Glutamatergic neuron (in vitro differentiated cells): ENCODE data around the gene CCDC74B. TPM values are rescaled to one million over a fixed set of nuclear protein-coding genes. Genes with fewer than 3 reads are reported as not detected.
A peak's percentile ranks its signal among the peaks of the same experiment; 100 is the strongest.
"Not testable (repeated sequence)": the region's sequence is repeated elsewhere in the genome, so short reads cannot be mapped to it uniquely, and the experiment has no call there.

Source experiments
- DNase-seq: peaks from one replicate; pipeline ENCODE4 v3.0.0; 2022
- H3K27ac Mint-ChIP-seq: one replicate; pipeline ENCODE4 v1.8.0; 2020; ENCODE audit warnings: mild to moderate bottlenecking, mixed read lengths, inconsistent platforms; ENCODE audit not compliant: unreplicated experiment
- H3K27me3 Mint-ChIP-seq: one replicate; pipeline ENCODE4 v1.8.0; 2020; ENCODE audit warnings: mild to moderate bottlenecking, moderate library complexity, mixed read lengths, inconsistent platforms; ENCODE audit not compliant: unreplicated experiment
- H3K36me3 Mint-ChIP-seq: one replicate; pipeline ENCODE4 v1.8.0; 2020; ENCODE audit warnings: mild to moderate bottlenecking, mixed read lengths, inconsistent platforms; ENCODE audit not compliant: unreplicated experiment
- H3K4me1 Mint-ChIP-seq: one replicate; pipeline ENCODE4 v1.8.0; 2020; ENCODE audit warnings: mild to moderate bottlenecking, low read depth, mixed read lengths, inconsistent platforms; ENCODE audit not compliant: unreplicated experiment
- H3K4me3 Mint-ChIP-seq: one replicate; pipeline ENCODE4 v1.8.0; 2020; ENCODE audit warnings: mild to moderate bottlenecking, mixed read lengths, inconsistent platforms; ENCODE audit not compliant: unreplicated experiment
- H3K9me3 Mint-ChIP-seq: one replicate; pipeline ENCODE4 v1.8.0; 2020; ENCODE audit warnings: mild to moderate bottlenecking, moderate library complexity, mixed read lengths, inconsistent platforms; ENCODE audit not compliant: unreplicated experiment
- CTCF ChIP-seq: fragments of 200-600 bp; sonication (generic); IDR thresholded peaks from one replicate; pipeline ENCODE4 v1.5.0; 2021; ENCODE audit not compliant: partially characterized antibody, unreplicated experiment
- total RNA-seq: library from RNA; stranded (reverse); fragmentation: NEBNext Ultra II Directional; extraction: Animal tissue kit (Norgen Biotek cat#: 25700); gene quantifications from one replicate; pipeline ENCODE4 v1.2.1, GENCODE V29; 2021; ENCODE audit not compliant: unreplicated experiment

CCDC74B gene
- total RNA-seq, 1 donor from 2014 or later = 0.29 TPM

DNA sequence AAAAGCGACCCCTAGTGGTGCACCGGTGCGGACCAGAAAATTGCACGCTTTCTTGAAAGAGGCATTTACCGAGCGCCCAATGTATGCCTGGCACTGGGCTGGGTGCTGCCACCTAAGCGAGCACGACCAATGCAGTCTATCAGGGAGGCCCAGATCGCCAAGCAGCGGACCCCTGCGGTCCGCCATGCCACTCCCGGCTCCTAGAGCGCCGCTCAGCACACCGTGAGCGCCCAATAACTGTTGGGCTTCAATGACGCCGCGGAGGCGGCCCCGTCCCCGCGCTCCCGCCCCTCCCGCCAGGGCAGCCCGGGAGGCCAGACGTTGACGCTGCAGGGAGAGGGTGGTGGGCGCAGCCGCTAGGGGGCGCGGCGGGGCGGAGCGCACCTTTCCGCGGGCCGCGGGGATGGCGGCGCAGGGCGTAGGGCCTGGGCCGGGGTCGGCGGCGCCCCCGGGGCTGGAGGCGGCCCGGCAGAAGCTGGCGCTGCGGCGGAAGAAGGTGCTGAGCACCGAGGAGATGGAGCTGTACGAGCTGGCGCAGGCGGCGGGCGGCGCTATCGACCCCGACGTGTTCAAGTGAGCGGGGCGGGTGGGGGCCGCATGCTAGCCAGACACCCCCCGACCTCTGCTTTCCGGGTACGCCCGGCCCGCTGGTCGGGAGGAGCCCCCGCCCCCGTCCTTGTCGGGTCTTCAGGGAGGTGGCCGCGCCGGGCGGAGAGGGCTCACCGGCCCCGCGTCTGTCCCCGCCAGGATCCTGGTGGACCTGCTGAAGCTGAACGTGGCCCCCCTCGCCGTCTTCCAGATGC is 37.2 kb upstream of the CCDC74B start, which contains the start of gene MZT2B:
MZT2B (plus strand) TSS at position 383 of the 803 bp plus-strand sequence; CDS start at position 404, 21 bp downstream.
- H3K9me3 Mint-ChIP-seq, H3K36me3 Mint-ChIP-seq: not testable (repeated sequence)
- peak; percentile 92 for TF ChIP-seq CTCF
- Mint-ChIP-seq H3K27me3 (peaks cover 14% of the 10 kb centered on the region), H3K27ac (peak within 1 kb of the TSS; percentile 87), H3K4me1 (peaks cover 13% of the 10 kb centered on the region), H3K4me3 (peak within 1 kb of the TSS; percentile 93)
- DNase-seq = peak; percentile 92

DNA sequence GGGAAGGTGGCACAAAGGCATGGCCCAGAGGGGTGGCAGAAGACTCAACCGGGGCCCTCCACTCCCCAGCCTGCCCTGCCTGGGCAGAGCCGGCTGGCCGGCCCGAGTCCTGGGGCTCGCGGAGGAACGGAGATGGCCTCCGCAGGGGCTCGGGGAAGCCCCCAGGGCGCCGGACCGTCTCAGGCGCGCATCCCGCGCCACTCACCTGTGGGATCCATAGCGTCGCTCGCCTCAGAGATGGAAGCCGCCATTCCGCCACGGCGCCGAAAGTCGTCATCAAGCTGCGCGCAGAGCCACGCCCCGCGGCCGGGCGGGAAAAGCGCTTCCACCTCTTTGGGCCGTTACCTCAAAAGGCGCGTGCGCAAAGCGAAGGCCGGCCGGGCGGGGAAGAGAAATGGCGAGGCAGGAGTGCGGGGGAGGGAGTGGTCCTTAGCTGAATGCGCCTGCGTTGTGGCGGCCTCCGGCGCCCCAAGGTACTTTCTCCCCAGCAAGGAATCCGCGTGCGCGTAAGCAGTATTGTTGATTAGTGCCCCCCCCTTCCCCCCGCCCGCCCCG is 36.5 kb upstream of the CCDC74B start, which contains the start of gene SMPD4:
SMPD4 (minus strand) TSS at position 278 of the 555 bp plus-strand sequence. CDS start 5,010 bp downstream, outside the sequence.
- peak within 1 kb of the TSS; percentile 87 for H3K27ac Mint-ChIP-seq
- peaks cover 14% of the 10 kb centered on the region for H3K27me3 Mint-ChIP-seq
- no peak for TF ChIP-seq CTCF
- peaks cover 5% of the 10 kb centered on the region for H3K9me3 Mint-ChIP-seq
- H3K4me3 Mint-ChIP-seq = peak within 1 kb of the TSS; percentile 93
- H3K4me1 Mint-ChIP-seq = peaks cover 13% of the 10 kb centered on the region
- DNase-seq = peak; percentile 99
- H3K36me3 Mint-ChIP-seq = no peaks in the 10 kb centered on the region

DNA sequence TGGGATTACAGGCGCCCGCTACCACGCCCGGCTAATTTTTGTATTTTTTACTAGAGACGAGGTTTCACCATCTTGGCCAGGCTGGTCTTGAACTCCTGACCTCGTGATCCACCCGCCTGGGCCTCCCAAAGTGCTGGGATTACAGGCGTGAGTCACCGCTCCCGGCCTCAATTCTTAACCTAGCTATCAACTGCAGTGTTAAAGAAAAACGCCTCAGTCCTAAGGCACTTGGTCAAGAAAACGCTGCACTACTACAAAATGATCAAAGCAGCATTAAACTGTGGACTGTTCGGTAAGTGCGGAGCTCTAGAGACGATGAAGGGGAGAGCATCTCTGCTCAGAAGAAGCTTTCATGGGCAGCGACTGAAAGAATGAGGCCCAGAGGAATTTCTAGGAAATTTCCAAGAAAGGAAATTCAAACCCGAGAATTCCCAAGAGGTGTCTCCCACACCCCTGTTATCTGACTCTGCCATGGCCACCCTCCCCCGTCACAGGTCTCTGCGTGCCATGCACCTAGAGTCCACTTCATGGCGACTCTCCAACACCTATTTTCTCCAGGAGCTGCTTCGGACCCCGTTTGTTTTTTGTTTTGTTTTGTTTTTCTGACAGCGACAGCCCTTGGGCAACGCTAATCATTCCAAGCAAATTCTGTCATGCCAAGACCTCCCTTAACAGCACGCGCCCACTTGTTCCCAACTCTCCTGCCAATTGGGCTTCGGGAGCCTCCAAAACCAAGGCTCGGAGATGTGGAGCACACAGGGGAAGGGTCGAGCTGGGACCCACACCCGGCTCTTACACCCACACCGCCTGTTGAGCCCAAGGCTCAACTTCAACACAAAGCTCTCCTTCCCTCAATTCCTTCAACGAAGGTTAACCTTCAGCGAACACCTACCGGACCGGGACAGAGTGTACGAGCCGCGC is 35.8 kb upstream of the CCDC74B start:
- not testable (repeated sequence) for H3K36me3 Mint-ChIP-seq, H3K9me3 Mint-ChIP-seq, DNase-seq
- Mint-ChIP-seq H3K4me1 (peaks cover 13% of the 10 kb centered on the region), H3K4me3 (peak overlapping the region; percentile 93), H3K27me3 (peaks cover 10% of the 10 kb centered on the region), H3K27ac (peak overlapping the region; percentile 87)

DNA sequence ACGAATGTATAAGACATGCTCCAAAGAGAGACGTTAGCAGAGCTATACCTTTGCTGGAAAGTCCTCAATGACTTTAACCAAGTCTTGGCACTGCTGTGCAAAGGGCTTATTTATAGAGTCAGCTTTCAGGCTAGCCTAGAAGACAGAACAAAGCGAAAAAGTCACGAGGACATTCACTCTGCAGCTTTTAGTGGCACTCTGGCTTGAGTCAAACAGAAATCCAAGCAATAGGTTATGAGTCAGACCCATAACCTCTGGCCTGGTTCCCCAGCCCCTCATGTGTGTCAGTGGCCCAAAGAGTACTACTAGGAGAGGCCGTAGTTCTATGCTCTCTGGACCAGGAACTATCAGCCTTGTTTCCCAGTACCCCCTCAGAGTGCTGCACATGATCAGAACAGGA is 30.0 kb upstream of the CCDC74B start:
- not testable (repeated sequence) for H3K9me3 Mint-ChIP-seq

DNA sequence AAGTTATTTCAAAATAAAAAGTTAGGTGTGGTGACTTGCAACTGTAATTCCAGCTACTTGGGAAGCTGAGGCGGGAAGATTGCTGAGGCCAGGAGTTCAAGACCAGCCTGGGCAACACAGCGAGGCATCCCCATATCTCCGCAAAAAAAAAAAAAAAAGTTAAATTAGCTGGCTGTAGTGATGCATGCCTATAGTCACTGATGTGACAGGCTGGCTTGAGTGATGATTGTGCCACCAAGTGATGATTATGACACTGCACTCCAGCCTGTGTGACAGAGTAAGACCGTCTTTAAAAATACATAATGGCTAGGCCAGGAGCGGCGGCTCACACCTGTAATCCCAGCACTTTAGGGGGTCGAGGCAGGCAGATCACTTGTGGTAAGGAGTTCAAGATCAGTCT is 25.0 kb upstream of the CCDC74B start:
- Mint-ChIP-seq H3K4me3 (no peak overlapping the region), H3K9me3 (no peaks in the 10 kb centered on the region), H3K27me3 (peaks cover 2% of the 10 kb centered on the region), H3K36me3 (peaks cover 6% of the 10 kb centered on the region), H3K4me1 (no peaks in the 10 kb centered on the region), H3K27ac (no peak overlapping the region)
- TF ChIP-seq CTCF = no peak
- no peak for DNase-seq

More for the DNA sequence above, 30.0 kb upstream of the CCDC74B start:
- H3K4me1 Mint-ChIP-seq, H3K4me3 Mint-ChIP-seq, H3K36me3 Mint-ChIP-seq, DNase-seq, H3K27ac Mint-ChIP-seq, H3K27me3 Mint-ChIP-seq: not testable (repeated sequence)

GRCh38 chr2:130169163-130169562 is 24.3 kb upstream of the CCDC74B start:
- H3K27ac Mint-ChIP-seq, H3K27me3 Mint-ChIP-seq, DNase-seq, H3K9me3 Mint-ChIP-seq, H3K4me1 Mint-ChIP-seq, H3K36me3 Mint-ChIP-seq, H3K4me3 Mint-ChIP-seq: not testable (repeated sequence)

GRCh38 chr2:130166611-130167010 is 21.7 kb upstream of the CCDC74B start:
- not testable (repeated sequence) for H3K27me3 Mint-ChIP-seq, H3K27ac Mint-ChIP-seq, H3K9me3 Mint-ChIP-seq, H3K36me3 Mint-ChIP-seq, H3K4me1 Mint-ChIP-seq, DNase-seq, H3K4me3 Mint-ChIP-seq
